ENCODE measurements around the gene PLA2G2A. TPM values are rescaled to one million over a fixed set of nuclear protein-coding genes. Genes with fewer than 3 reads are reported as not detected.
"Not testable (repeated sequence)": the region's sequence is repeated elsewhere in the genome, so short reads cannot be mapped to it uniquely, and the experiment has no call there.

The PLA2G2A gene
- total RNA-seq, 1 donor from 2014 or later, result not detected

DNA sequence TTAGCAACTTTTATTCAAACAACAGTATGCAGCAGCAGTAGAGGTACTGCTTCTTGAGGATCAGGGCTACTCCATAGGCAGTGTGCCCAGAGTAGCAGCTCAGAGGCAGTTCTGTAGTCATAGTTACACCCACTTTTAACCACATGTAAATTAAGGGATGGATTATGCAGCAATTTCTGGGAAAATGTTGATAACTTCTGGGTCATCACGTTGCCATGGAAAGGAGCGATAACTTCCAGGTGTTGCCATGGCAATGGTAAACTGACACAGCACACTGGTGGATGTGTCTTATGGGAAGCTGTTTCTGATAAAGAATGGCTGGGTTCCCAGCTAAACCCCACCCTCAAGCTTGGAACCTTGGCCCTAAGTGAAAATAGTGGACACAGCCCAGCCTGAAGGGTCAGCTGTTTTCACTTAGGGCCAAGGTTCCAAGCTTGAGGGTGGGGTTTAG is 29.0 kb upstream of the PLA2G2A start:
- H3K4me3 ChIP-seq (ENCODE audit: low read depth, low read length), result no peak overlapping the region
- no peak for DNase-seq (ENCODE audit: low read depth)
- TF ChIP-seq, protein P1, sequence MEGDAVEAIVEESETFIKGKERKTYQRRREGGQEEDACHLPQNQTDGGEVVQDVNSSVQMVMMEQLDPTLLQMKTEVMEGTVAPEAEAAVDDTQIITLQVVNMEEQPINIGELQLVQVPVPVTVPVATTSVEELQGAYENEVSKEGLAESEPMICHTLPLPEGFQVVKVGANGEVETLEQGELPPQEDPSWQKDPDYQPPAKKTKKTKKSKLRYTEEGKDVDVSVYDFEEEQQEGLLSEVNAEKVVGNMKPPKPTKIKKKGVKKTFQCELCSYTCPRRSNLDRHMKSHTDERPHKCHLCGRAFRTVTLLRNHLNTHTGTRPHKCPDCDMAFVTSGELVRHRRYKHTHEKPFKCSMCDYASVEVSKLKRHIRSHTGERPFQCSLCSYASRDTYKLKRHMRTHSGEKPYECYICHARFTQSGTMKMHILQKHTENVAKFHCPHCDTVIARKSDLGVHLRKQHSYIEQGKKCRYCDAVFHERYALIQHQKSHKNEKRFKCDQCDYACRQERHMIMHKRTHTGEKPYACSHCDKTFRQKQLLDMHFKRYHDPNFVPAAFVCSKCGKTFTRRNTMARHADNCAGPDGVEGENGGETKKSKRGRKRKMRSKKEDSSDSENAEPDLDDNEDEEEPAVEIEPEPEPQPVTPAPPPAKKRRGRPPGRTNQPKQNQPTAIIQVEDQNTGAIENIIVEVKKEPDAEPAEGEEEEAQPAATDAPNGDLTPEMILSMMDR (conservative IDR thresholded peaks at IDR 0.05; ENCODE audit: low read depth, low read length), result no peak

DNA sequence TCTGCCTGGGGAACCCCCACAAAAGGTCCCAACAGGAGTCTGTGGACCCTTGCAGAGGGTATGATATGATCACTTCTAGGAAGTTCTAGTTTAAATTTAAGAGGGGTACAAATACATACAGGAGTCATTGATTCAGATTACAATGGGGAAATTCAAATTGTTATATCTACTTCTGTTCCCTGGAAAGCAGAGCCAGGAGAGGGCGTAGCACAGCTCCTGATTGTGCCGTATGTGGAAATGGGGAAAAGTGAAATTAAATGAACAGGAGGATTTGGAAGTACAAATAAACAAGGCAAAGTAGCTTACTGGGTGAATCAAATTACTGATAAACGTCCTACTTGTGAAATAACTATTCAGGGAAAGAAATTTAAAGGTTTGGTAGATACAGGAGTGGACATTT is 19.4 kb upstream of the PLA2G2A start:
- TF ChIP-seq, protein P1 (conservative IDR thresholded peaks at IDR 0.05; ENCODE audit: low read depth, low read length), result peak; percentile 14
- not testable (repeated sequence) for DNase-seq (ENCODE audit: low read depth); H3K4me3 ChIP-seq (ENCODE audit: low read depth, low read length)

- DNase-seq (ENCODE audit: low read depth), result no peak
- H3K4me3 ChIP-seq (ENCODE audit: low read depth, low read length), result no peak overlapping the region
- TF ChIP-seq, protein P1 (conservative IDR thresholded peaks at IDR 0.05; ENCODE audit: low read depth, low read length), result no peak
These were observed 11.3 kb upstream of the PLA2G2A start for GRCh38 chr1:19990689-19991088.

DNA sequence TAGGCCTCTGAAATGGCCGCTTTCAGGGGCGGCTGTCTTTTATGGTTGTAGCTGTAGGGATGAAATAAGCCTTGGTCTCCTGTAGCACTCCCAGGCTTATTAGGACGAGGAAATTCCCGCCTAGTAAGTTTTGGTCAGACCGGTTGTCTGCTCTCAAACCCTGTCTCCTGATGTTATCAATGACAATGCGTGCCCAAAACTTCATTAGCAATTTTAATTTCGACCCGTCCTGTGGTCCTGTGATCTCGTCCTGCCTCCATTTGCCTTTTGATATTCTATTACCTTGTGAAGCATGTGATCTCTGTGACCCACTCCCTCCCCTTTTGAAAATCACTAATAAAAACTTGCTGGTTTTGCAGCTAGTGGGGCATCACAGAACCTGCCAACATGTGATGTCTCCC is 10.8 kb upstream of the PLA2G2A start:
- H3K4me3 ChIP-seq (ENCODE audit: low read depth, low read length); DNase-seq (ENCODE audit: low read depth): not testable (repeated sequence)

DNA sequence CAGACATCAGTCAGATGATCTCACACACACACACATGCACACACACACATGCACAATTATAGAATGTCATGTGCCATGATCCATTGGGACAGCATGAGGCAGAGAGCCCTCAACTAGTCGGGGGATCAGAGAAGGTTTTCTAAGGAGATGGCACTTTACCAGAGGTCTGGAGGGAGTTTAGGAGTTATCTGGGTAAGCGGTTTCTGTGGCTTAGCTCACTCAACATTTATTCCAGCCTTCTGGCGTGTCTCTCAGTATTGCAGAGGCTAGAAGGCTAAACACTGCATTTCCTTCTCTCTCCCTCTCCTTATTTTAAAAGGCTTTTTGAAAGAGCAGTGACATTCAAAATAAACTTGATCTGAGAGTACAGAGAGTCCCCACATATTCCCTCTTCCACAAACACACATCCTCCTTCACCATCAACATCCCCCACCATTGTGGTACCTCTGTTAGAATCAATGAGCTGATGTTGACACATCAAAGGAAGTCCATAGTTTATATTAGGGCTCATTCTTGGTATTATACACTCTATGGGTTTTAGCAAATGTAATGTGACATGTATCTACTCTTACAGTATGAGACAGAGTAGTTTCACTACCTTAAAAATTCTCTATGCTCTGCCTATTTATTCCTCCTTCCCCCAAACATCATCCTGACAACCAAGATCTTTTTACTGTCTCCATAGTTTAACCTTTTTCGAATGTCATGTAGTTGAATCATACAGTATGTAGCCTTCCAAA is 9.0 kb upstream of the PLA2G2A start:
- TF ChIP-seq, protein P1 (conservative IDR thresholded peaks at IDR 0.05; ENCODE audit: low read depth, low read length), result no peak
- no peak overlapping the region for H3K4me3 ChIP-seq (ENCODE audit: low read depth, low read length)

GRCh38 chr1:19987719-19988118 is 8.3 kb upstream of the PLA2G2A start:
- H3K4me3 ChIP-seq (ENCODE audit: low read depth, low read length), result no peak overlapping the region
- no peak for DNase-seq (ENCODE audit: low read depth)
- TF ChIP-seq, protein P1 (conservative IDR thresholded peaks at IDR 0.05; ENCODE audit: low read depth, low read length), result no peak

More for the DNA sequence above, 9.0 kb upstream of the PLA2G2A start:
- no peak for DNase-seq (ENCODE audit: low read depth)

- not testable (repeated sequence) for DNase-seq (ENCODE audit: low read depth); H3K4me3 ChIP-seq (ENCODE audit: low read depth, low read length)
These were observed 5.1 kb upstream of the PLA2G2A start for GRCh38 chr1:19984409-19985016.

Measured in epithelial cell of proximal tubule (primary cell).